ENCODE results near the gene SEMA3B. TPM values are rescaled to one million over a fixed set of nuclear protein-coding genes. Genes with fewer than 3 reads are reported as not detected.

The SEMA3B gene
- total RNA-seq, 1 experiment from 2014 or later: 7.3 TPM

GRCh38 chr3:50320853-50321335 lies 51.9 kb downstream of the SEMA3B start (continued):
- TF ChIP-seq E2F4 (CRISPR knock-in tag; IDR thresholded peaks at IDR 0.05; ENCODE audit: borderline replicate concordance, low read depth) (no peak), RORB (CRISPR knock-in tag; IDR thresholded peaks at IDR 0.05) (no peak), CDX4 (CRISPR knock-in tag; IDR thresholded peaks at IDR 0.05; ENCODE audit: borderline replicate concordance) (no peak), FOXP1 (CRISPR knock-in tag; IDR thresholded peaks at IDR 0.05; ENCODE audit: borderline replicate concordance) (peak; percentile 79; the same call in 1 of the 2 replicates), AR (CRISPR knock-in tag; IDR thresholded peaks at IDR 0.05) (no peak), RELA (CRISPR knock-in tag; IDR thresholded peaks at IDR 0.05; ENCODE audit: borderline replicate concordance) (peak; percentile 71; the same call in 1 of the 2 replicates), PRDM15 (CRISPR knock-in tag; IDR thresholded peaks at IDR 0.05) (no peak), ZNF317 (CRISPR knock-in tag; IDR thresholded peaks at IDR 0.05; ENCODE audit: borderline replicate concordance, low read depth) (0 out of 2 replicates have a peak, but pooled peaks have one; percentile 26), TP53 (CRISPR knock-in tag; IDR thresholded peaks at IDR 0.05) (peak; percentile 52; the same call in 1 of the 2 replicates), PRRX2 (CRISPR knock-in tag; IDR thresholded peaks at IDR 0.05) (no peak), CTCF (IDR thresholded peaks at IDR 0.05) (no peak), CREM (CRISPR knock-in tag; IDR thresholded peaks at IDR 0.05) (no peak), ZMAT4 (CRISPR knock-in tag; IDR thresholded peaks at IDR 0.05) (no peak), TEAD4 (CRISPR knock-in tag; IDR thresholded peaks at IDR 0.05) (no peak), NFYB (CRISPR knock-in tag; conservative IDR thresholded peaks at IDR 0.05; ENCODE audit: low read depth) (no peak), IRF1 (CRISPR knock-in tag; IDR thresholded peaks at IDR 0.05) (no peak), CBFB (CRISPR knock-in tag; IDR thresholded peaks at IDR 0.05; ENCODE audit: low read depth) (no peak), ZNF232 (CRISPR knock-in tag; IDR thresholded peaks at IDR 0.05) (no peak), NFE2L1 (CRISPR knock-in tag; IDR thresholded peaks at IDR 0.05) (no peak), TCF7 (CRISPR knock-in tag; IDR thresholded peaks at IDR 0.05; ENCODE audit: low read depth) (no peak), FOXJ3 (CRISPR knock-in tag; IDR thresholded peaks at IDR 0.05; ENCODE audit: borderline replicate concordance) (no peak), NFATC4 (CRISPR knock-in tag; IDR thresholded peaks at IDR 0.05) (no peak), USF2 (CRISPR knock-in tag; IDR thresholded peaks at IDR 0.05) (peak; percentile 81), EMX1 (CRISPR knock-in tag; IDR thresholded peaks at IDR 0.05) (no peak), NR3C1 (CRISPR knock-in tag; conservative IDR thresholded peaks at IDR 0.05; ENCODE audit: low read depth) (no peak), IRF2 (CRISPR knock-in tag; IDR thresholded peaks at IDR 0.05; ENCODE audit: borderline replicate concordance, low read depth) (no peak), TEAD1 (CRISPR knock-in tag; IDR thresholded peaks at IDR 0.05) (no peak), ZBTB21 (CRISPR knock-in tag; IDR thresholded peaks at IDR 0.05; ENCODE audit: borderline replicate concordance) (no peak), MXD4 (CRISPR knock-in tag; IDR thresholded peaks at IDR 0.05; ENCODE audit: borderline replicate concordance) (no peak)
